Activated CD4-positive, alpha-beta T cell treated with anti-CD3 and anti-CD28 coated beads, Interleukin-2, amount 50 U/mL, for 24 hours (primary cell): ENCODE results near the gene NHERF1.

Experiments used
- DNase-seq, 2 donors: peaks; one replicate each; pipeline ENCODE4 v3.0.0-alpha.2; 2020; ENCODE audit warnings: low read depth in 1 of 2, low spot score in 1 of 2

Gene NHERF1

DNA sequence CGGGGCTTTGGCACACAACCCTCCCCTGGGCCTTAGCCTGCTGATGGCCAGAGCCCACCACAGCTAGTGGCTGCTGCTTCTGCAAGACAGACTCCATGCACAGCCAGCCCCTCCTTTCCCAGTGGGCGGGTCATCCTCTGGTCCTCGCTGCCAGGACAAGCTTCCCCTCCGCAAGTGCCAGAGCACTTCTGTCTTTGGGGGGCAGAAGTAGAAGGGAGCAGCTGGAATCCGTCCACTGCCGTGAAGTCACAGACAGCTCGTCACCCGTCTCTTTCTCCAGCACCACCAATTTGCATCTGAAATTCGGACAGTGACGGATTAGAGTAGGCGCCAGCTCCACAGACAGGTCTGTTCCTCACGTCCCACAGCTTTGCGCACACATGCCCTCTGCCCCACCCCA, 59.0 kb downstream of the NHERF1 start:
- no peak for DNase-seq

DNA sequence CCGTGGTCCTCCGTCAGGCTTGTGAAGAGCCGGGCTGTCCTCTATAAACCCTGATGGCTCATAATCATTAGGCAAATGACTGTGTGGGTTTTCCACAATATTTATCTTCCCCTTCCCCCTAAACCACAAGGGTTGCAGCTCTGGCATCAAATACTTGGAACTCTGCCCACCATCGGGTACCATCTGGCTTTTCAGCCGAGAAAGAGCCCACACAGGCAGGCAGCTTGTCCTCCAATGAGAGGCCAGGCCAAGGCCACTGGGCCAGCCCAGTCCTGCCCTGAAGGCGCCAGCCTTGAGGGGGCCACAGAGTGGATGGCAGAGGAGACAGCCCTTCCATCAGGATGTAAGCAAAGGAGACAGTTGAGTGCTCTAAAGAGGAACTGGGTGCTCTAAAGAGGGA, 59.5 kb downstream of the NHERF1 start:
- DNase-seq: no peak

- no peak for DNase-seq
These were observed 60.4 kb downstream of the NHERF1 start for GRCh38 chr17:74808714-74809430.

- no peak for DNase-seq
These were observed 62.5 kb downstream of the NHERF1 start for GRCh38 chr17:74810699-74811485.

DNA sequence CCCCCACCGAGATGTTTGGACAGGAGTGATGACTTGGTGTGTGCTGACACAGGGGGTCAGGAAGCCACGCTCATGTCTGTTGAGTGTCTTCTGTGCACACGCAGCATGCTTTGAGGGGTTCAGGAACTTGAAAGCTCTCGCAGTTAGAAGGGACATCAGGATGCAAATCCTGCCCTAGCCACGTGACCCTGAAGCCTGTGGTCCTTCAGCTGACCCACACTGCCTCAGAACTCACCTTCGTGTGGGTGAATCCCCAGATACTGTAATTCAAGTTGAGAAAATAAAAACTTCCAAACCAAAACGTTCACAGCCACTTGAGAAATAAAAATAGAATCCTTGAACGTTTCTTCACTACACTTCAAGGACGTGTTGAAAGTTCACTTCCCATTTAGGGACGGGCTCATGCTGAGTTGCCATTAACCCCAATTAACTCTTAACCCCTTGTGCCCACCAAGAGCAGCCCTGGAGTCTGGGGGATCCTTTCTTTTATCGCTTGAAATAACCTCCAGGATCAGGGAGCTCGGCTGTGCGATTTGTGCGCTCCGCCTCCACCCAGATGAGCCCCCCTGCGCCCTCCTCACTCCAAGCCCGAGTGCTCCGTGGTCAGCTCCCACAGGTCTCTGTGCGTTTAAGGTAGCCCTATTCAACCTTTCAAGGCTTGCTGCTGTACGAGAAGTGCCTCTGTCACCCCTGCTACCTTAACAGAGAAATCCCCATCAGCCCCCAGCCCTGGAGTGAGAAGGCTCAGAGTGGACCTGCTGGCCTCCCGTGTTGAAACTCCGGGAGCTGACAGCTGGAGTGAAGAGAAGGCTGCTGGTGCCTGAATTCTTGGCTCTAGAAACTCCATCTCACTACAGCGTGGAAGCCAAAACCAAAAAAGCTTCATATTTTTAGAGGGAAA, 63.9 kb downstream of the NHERF1 start:
- DNase-seq: no peak

GRCh38 chr17:74814453-74814852, 66.0 kb downstream of the NHERF1 start:
- no peak for DNase-seq

DNA sequence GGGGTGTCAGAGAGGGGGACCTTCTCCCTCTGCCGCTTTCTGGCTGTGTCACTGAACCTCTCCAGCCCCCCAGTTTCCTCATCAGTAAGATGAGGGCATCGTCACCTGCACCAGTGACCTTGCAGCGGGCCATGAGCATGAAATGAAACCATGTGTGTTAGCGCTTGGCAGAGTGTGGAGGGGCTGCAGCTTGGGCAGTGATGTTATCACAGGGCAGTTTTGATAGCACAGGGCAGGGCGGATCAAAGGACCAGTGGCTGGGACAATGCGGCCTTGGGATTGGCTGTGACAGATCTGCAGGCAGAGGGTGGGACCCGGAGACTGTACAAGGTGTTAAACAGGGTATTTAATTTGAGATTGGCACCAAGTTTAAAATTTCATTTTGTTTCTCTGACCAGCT, 66.6 kb downstream of the NHERF1 start:
- DNase-seq: no peak

GRCh38 chr17:74815550-74816370, 67.3 kb downstream of the NHERF1 start:
- DNase-seq: no peak

- no peak for DNase-seq
These were observed 68.6 kb downstream of the NHERF1 start for GRCh38 chr17:74816905-74817620.

- DNase-seq: no peak
These were observed 70.0 kb downstream of the NHERF1 start for GRCh38 chr17:74818291-74818938.
